ENCODE results near the gene SORCS2. TPM values are rescaled to one million over a fixed set of nuclear protein-coding genes. Genes with fewer than 3 reads are reported as not detected.

The SORCS2 gene
- total RNA-seq, 1 donor from 2014 or later: not detected

- H3K4me1 Mint-ChIP-seq: no peaks in the 10 kb centered on the region
- ATAC-seq (ENCODE audit: low read depth): no peak
- no peaks in the 10 kb centered on the region for H3K36me3 Mint-ChIP-seq (ENCODE audit: low read depth)
- intact Hi-C loops (cut with micrococcal nuclease): no loop called here
- no peaks in the 10 kb centered on the region for H3K9me3 Mint-ChIP-seq
- H3K27ac Mint-ChIP-seq: no peak overlapping the region
- no peak for TF ChIP-seq CTCF (IDR thresholded peaks at IDR 0.05)
- H3K4me3 Mint-ChIP-seq: no peak overlapping the region
- ChIA-PET POLR2A (no interaction called here), CTCF (no interaction called here)
- DNase-seq: no peak
- no peaks in the 10 kb centered on the region for H3K27me3 Mint-ChIP-seq
Observed at GRCh38 chr4:7355795-7356194, 163.5 kb downstream of the SORCS2 start.

- POLR2A ChIA-PET: no interaction called here
- no peak for TF ChIP-seq CTCF (IDR thresholded peaks at IDR 0.05)
- Mint-ChIP-seq H3K4me3 (no peak overlapping the region), H3K27me3 (no peaks in the 10 kb centered on the region), H3K27ac (no peak overlapping the region), H3K4me1 (no peaks in the 10 kb centered on the region), H3K36me3 (ENCODE audit: low read depth) (no peaks in the 10 kb centered on the region), H3K9me3 (no peaks in the 10 kb centered on the region)
- ATAC-seq (ENCODE audit: low read depth): no peak
- DNase-seq: no peak
- intact Hi-C loops (cut with micrococcal nuclease): no loop called here
- CTCF ChIA-PET: no interaction called here
Observed at GRCh38 chr4:7356667-7357310, 164.5 kb downstream of the SORCS2 start.

- no peak overlapping the region for H3K27ac Mint-ChIP-seq
- no peak overlapping the region for H3K4me3 Mint-ChIP-seq
- no peak for DNase-seq
- no peak for ATAC-seq (ENCODE audit: low read depth)
- no peak for TF ChIP-seq CTCF (IDR thresholded peaks at IDR 0.05)
- ChIA-PET POLR2A (no interaction called here), CTCF (no interaction called here)
- H3K4me1 Mint-ChIP-seq: no peaks in the 10 kb centered on the region
- intact Hi-C loops (cut with micrococcal nuclease): no loop called here
- no peaks in the 10 kb centered on the region for H3K36me3 Mint-ChIP-seq (ENCODE audit: low read depth)
- no peaks in the 10 kb centered on the region for H3K27me3 Mint-ChIP-seq
- H3K9me3 Mint-ChIP-seq: no peaks in the 10 kb centered on the region
Observed at GRCh38 chr4:7357323-7357722, 165.0 kb downstream of the SORCS2 start.

- no peaks in the 10 kb centered on the region for H3K9me3 Mint-ChIP-seq
- CTCF ChIA-PET: no interaction called here
- H3K36me3 Mint-ChIP-seq (ENCODE audit: low read depth): no peaks in the 10 kb centered on the region
- no peaks in the 10 kb centered on the region for H3K4me1 Mint-ChIP-seq
- DNase-seq: no peak
- H3K27me3 Mint-ChIP-seq: no peaks in the 10 kb centered on the region
- intact Hi-C loops (cut with micrococcal nuclease): no loop called here
- no peak overlapping the region for H3K27ac Mint-ChIP-seq
- H3K4me3 Mint-ChIP-seq: no peak overlapping the region
- TF ChIP-seq CTCF (IDR thresholded peaks at IDR 0.05): no peak
- ATAC-seq (ENCODE audit: low read depth): no peak
- POLR2A ChIA-PET: no interaction called here
Observed at GRCh38 chr4:7358100-7358735, 165.9 kb downstream of the SORCS2 start.

GRCh38 chr4:7359400-7360062 is 167.2 kb downstream of the SORCS2 start:
- intact Hi-C loops (cut with micrococcal nuclease): no loop called here
- no peak for TF ChIP-seq CTCF (IDR thresholded peaks at IDR 0.05)
- no peaks in the 10 kb centered on the region for H3K36me3 Mint-ChIP-seq (ENCODE audit: low read depth)
- ChIA-PET POLR2A (no interaction called here), CTCF (no interaction called here)
- H3K4me3 Mint-ChIP-seq: no peak overlapping the region
- ATAC-seq (ENCODE audit: low read depth) (no peak), DNase-seq (no peak)
- H3K4me1 Mint-ChIP-seq: no peaks in the 10 kb centered on the region
- H3K27ac Mint-ChIP-seq: no peak overlapping the region
- H3K27me3 Mint-ChIP-seq: no peaks in the 10 kb centered on the region
- H3K9me3 Mint-ChIP-seq: no peaks in the 10 kb centered on the region

Measured in activated B cell treated with CpG ODN at 0.5 μM for 24 hours (primary cell).